GM23248 (cell line): ENCODE results near the gene RNF213.

Source experiments
- EZH2 ChIP-seq: fragments of 200-600 bp; sonication (generic); IDR thresholded peaks from 2 replicates; pipeline ENCODE4 v1.6.1; 2018; ENCODE audit warnings: antibody characterized with exemption, mild to moderate bottlenecking; ENCODE audit not compliant: insufficient read depth, poor library complexity, severe bottlenecking
- EZH2phosphoT487 ChIP-seq: fragments of 200-600 bp; sonication (generic); IDR thresholded peaks from 2 replicates; pipeline ENCODE4 v1.6.1; 2018; ENCODE audit warnings: antibody characterized with exemption, moderate library complexity, mild to moderate bottlenecking, low read depth; ENCODE audit not compliant: insufficient read depth

- TF ChIP-seq EZH2phosphoT487 (no peak), EZH2 (no peak)
Measured at GRCh38 chr17:80416260-80416939, 155.7 kb downstream of the RNF213 start.
